Measurements from ENCODE around the gene CDH22. TPM values are rescaled to one million over a fixed set of nuclear protein-coding genes. Genes with fewer than 3 reads are reported as not detected.

CDH22 gene
- total RNA-seq, 2 donors from 2014 or later = 0.09 to 0.17 TPM

- ATAC-seq = no peak
- intact Hi-C loops (cut with DNase I, micrococcal nuclease) = no loop called here
Measured at GRCh38 chr20:46344488-46345162, 36.3 kb upstream of the CDH22 start.

GRCh38 chr20:46343975-46344357 is 35.7 kb upstream of the CDH22 start:
- DNase-seq (no peak), ATAC-seq (no peak)
- intact Hi-C loops (cut with DNase I, micrococcal nuclease) = no loop called here

More at GRCh38 chr20:46344488-46345162, 36.3 kb upstream of the CDH22 start:
- no peak for DNase-seq

- DNase-seq (no peak), ATAC-seq (peak; percentile 20)
- intact Hi-C loops (cut with DNase I, micrococcal nuclease) = no loop called here
Measured at GRCh38 chr20:46343348-46343974, 35.2 kb upstream of the CDH22 start.

- DNase-seq (no peak), ATAC-seq (no peak)
- intact Hi-C loops (cut with DNase I, micrococcal nuclease) = no loop called here
Measured at GRCh38 chr20:46342451-46343347, 34.4 kb upstream of the CDH22 start.

DNA sequence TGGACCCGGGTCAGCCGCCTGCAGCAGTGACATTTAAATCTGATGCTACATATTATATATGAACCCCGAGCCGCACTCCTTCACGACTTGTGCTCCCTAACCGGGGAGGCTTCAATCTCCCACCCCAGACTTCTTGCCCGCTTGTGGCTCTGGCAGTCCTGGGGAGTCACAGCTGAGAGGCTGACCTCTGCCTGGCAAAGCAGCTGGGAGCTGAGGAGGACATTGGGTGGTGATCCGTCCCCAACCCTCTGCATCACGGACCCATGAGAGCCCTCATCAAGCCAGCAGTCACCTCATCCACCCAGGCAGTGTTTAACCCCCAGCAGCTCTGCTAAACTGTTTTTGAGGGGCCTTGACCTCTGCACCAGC is 33.7 kb upstream of the CDH22 start:
- intact Hi-C loops (cut with DNase I, micrococcal nuclease) = no loop called here
- DNase-seq (no peak), ATAC-seq (no peak)

- no peak for ATAC-seq
- no peak for DNase-seq
- intact Hi-C loops (cut with DNase I, micrococcal nuclease) = no loop called here
Measured at GRCh38 chr20:46341074-46342009, 33.0 kb upstream of the CDH22 start.

DNA sequence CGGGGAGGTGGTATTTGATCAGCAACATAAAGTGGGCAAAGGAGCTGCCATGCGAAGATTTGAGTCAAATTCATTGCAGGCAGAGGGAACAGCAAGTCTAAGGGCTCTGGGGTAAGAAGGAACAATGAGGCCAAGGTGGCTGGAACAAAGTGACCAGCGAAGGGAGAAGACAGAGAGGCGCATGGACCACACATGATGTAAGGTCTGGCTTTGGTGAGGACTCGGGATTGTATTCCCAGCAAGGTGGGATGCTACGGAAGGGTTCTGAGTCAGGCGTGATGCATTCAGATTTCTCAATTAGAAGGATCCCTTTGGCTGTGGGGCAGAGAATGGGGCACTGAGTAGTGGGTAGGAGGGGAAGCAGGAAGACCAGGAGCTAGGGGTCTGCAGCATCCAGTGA is 30.7 kb upstream of the CDH22 start:
- intact Hi-C loops (cut with DNase I, micrococcal nuclease) = no loop called here
- ATAC-seq = no peak
- DNase-seq = no peak

DNA sequence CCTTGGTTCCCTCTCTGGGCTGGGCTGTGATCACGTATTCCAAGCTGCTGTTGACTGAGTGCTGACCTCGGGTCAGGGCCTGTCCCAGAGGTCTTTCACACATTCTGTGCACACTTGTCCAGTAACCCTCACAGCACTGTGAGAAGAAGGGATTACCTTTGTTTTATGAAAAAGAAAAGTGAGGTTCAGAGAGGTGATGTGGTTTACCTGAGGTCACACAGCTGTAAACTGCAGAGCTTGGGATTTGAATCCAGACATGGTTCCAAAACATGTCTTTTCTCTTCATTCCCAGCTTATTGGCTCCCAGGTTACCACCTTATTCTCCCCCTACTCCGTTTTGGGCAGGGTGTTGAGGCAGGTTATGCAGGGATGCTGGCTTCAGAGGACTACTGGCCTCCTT is 28.4 kb upstream of the CDH22 start:
- ATAC-seq = no peak
- intact Hi-C loops (cut with DNase I, micrococcal nuclease) = no loop called here

DNA sequence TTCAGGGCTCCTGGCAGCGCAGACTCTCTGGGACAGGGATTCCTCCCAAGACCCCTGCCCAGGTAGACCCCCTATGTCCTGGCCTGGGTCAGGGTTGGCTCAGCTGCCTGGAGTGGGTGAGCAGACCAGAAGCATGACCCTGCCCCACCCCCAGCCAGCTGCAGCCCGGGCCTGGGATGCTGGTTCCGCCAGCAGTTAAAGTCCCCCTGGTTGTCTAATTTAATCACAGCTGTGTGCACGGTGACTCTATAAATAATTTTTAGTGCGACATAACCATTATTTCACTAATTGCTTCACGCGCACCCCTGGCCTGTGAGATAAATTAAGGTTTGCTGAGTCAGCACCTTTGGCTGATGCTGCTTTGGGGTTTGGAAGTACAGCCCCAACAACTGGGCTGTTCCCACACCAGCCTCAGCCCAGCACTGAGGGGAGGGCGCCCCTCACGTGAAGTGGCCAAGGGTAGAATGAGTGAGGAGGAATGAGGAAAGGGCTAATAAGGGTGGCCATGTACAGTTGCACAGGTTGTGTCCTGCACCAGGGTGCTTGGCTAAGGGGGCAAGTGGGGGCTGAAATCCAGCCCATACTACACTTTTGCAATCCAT is 26.1 kb upstream of the CDH22 start:
- intact Hi-C loops (cut with DNase I, micrococcal nuclease) = no loop called here
- no peak for ATAC-seq
- DNase-seq = no peak

More for the DNA sequence above, 28.4 kb upstream of the CDH22 start:
- DNase-seq = no peak

DNA sequence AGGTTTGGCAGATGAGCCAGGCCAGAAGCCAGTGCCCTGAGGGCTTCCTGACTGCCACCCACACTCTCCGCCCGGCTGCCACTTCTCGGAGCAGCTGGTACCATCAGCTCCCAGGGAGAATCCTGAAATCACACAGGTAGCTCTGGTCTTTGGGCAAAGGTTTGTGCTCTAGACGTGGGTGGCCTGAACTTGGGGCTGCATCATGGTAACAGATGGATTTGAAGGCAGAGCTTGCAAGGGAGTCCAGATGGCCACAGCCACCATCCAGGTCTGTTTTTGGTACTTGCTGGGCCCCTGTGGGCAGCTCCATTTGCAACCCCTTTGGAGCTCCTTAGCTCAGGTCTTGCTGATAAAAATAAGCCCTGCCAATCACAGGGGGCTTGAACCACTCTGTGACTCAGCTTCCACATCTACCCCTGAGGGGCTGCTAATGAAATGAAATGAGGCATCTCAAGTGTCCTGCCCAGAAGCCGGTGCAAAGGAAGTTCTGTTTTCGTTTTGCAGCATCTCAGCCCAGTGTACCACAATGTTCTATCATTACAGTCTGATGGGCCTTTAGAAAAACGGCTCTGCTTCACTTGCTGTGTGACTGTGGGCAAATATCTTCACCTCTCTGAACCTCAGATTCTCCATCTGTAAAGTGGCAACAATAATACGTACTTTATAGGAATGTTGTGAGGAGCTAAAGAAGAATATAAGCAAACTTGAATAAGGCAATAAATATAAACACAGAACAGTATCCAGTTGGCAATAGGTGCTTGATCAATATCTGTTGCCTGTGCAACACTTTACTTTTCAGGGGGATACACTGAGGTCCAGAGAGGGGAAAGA is 25.1 kb upstream of the CDH22 start:
- ATAC-seq (no peak), DNase-seq (no peak)
- intact Hi-C loops (cut with DNase I, micrococcal nuclease) = no loop called here

- ATAC-seq (no peak), DNase-seq (no peak)
- intact Hi-C loops (cut with DNase I, micrococcal nuclease) = no loop called here
Measured at GRCh38 chr20:46332373-46333160, 24.3 kb upstream of the CDH22 start.

DNA sequence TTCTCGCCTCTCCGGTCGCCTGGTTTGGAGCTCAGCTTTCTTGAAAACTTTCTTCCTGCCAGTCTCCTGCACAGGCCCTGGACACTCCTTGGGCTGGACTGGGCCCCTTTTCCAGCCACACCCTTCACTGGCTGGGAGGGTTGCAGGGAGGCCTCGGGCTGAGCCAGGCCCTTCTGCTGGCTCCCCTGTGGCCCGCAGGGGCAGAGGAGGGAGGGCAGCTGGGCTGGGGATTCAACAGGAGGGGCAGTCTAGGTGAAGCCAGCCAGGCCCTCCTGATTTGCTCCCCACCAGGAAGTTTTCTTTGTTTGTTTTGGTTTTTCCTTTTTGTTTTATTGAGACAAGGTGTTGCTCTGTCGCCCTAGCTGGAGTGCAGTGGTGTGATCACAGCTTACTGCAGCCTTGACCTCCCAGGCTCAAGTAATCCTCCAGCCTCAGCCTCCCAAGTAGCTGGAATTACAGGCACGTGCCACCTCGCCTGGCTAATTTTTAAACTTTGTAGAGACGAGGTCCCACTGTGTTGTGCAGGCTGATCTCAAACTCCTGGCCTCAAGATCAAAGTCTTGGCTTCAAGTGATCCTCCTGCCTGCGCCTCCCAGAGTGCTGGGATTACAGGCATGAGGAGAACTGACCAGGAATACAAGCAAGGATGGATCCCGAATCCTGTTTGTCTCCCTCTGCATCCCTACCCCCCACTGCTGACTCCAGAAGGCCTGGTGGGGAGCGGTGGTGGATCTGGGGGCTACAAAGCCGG is 23.5 kb upstream of the CDH22 start:
- DNase-seq (no peak), ATAC-seq (peak; percentile 88)
- intact Hi-C loops (cut with DNase I, micrococcal nuclease) = no loop called here

DNA sequence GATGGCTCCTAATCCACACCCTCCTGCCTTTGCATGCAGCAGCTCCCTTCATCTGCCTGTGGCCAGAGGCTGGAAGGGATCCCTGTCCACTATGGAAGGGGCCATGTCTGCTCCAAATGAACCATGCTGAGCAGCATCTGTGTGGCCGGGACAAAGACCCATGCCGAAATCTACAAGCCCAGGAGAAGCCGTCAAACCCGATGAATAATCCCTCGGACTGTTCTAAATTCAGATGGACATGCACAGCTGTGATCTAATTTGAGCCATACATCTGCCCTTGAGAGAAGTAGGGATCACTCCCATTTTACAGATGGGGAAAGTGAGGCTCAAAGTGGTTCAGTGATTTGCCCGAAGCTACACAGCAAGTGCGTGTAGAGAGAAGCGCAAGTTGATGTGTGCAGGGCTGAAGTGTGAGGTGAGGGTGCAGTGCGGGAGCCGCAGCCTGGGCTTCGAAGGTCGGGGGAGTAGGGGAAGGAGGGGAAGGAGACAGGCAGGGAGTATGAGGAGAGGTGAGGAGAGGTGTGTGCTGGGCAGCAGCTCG is 22.6 kb upstream of the CDH22 start:
- no peak for ATAC-seq
- intact Hi-C loops (cut with DNase I, micrococcal nuclease) = no loop called here

DNA sequence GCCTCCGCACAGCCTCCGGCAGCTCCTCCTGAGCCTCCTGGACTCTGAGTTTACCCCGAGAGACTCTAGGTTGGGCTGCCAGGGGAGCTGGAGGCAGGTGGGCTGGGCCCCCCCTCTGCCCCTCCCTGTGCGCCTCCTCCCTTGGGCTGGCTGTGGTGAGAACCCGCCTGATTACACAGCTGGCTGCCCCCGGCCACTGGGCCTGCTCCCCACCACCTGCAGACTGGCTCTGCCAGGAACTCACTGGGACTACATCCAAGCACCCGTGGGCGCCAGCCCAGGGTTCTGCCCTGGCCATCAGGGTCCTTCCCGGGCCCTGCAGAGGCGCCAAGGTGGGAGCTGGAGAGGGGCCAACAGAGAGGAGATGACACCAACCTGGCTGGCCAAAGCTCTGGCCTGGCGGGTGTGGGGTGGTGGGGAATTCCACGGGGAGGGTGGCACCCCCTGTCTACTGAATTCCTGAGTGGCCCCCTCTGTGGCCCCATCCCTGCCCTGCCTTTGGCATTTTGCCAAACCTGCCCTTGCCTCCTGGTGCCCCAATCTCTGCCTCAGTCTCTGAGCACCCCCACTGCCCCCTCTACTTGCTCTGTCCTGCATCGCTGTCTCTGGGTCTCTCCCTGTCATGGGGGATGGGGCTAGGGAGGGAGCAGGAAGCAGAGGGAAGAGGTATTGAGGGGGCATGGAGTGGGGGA is 21.9 kb upstream of the CDH22 start:
- DNase-seq (no peak), ATAC-seq (no peak)
- intact Hi-C loops (cut with DNase I, micrococcal nuclease) = no loop called here

More for the DNA sequence above, 22.6 kb upstream of the CDH22 start:
- no peak for DNase-seq

- no peak for ATAC-seq
- intact Hi-C loops (cut with DNase I, micrococcal nuclease) = no loop called here
Measured at GRCh38 chr20:46328200-46328882, 20.0 kb upstream of the CDH22 start.

More at GRCh38 chr20:46328200-46328882, 20.0 kb upstream of the CDH22 start:
- DNase-seq = no peak
